HG03521 (cell line): Measurements from ENCODE around the gene ZNF584.
"Not testable (repeated sequence)": the region's sequence is repeated elsewhere in the genome, so short reads cannot be mapped to it uniquely, and the experiment has no call there.

ENCODE experiments used
- ATAC-seq: cut with Tn5 transposase; IDR thresholded peaks from one replicate; pipeline ENCODE4 v1.9.1; 2021; ENCODE audit warnings: mild to moderate bottlenecking, moderate library complexity; ENCODE audit not compliant: unreplicated experiment

ZNF584 gene

DNA sequence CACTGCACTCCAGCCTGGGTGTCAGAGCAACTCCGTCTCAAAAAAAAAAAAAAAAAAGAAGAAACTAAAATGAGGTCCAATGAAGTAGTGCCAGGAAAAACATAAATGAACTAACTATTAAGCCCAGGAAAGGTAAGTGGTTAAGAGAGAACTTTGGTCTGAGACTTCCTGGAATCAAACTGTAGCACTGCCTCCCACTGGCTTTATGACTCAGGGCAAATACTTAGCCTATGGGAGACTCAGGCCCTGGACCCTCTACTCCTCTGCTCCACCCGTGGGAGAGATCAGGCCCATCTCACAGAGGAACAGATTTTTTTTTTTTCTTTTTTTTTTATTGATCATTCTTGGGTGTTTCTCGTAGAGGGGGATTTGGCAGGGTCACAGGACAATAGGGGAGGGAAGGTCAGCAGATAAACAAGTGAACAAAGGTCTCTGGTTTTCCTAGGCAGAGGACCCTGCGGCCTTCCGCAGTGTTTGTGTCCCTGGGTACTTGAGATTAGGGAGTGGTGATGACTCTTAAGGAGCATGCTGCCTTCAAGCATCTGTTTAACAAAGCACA lies 4.5 kb upstream of the ZNF584 start:
- not testable (repeated sequence) for ATAC-seq

DNA sequence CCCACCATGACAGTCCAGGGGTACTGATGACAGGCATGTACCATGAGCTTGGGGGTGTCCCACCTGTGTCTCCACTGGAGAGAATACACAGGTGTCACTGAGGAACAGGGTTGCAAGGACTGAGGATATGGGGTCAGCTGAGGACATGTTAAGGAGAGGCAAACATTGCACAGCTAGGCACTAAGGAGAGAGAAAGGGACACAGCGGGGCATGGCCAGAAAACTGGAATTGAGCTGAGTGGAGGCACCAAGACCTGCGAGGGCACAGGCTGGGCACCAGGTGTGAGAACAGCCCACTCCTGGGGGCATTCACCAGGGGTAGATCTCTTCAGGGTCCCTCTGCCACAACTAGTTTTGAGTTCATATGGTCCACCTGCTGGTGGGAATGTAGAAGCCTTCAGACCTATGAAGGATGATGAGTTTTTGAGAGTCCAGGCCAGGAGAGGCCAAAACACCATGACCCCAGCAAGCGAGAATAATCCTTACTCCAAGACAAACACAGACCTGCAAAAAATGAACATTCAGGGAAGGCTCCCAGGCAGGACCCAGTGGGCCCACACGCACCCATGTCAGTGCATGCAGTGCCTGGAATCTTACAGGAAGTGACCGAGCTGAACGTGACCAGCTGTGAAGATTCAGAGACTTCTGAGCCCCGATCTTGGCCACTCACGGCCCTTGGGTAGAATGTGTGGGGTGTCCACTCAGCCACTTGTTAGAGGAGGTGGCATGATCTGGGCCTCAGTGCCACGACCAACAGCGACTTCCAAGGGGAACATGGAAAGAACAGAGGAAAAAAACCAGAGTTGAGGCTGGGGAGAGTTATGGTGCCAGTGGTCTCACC lies 1.4 kb upstream of the ZNF584 start:
- ATAC-seq, result no peak

GRCh38 chr19:58407658-58408151 lies 744 bp upstream of the ZNF584 start:
- no peak for ATAC-seq

DNA sequence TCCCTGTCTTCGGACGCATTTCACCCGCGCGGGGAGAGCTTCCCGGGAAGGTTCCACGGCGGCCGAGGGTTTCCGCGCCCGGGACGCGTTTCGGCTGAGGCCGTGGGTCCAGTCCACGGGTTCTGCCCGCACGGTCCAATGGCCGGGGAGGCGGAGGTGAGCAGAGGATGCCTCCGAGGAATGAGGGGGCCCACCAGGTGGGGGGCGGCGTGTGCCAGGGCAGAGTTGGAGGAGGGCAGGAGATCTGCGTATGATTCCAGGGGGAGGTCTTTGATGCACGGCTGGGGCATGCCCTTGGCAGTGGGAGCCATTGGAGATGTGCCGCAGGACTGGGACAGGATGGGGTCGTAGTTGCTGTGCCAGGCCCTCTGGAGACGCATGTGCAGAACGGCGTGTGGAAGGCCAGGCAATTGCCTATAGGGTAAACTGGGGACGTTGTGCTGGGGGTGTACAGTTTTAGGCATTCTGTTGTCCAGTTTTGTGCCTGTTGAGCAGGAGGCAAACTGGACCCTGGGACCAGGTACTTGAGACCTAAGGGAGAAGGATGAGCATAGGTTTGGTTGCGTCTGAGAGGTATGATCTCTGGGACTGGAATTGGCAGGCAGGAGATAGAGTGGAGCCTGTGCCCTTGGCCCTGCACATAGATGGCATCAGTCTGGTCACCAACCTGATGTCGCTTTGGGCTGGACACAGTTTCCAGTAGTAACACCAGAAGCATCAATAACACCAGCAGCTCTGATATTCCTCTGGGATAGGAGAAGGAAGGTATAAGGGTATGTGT lies 751 bp downstream of the ZNF584 start:
- ATAC-seq, result no peak

DNA sequence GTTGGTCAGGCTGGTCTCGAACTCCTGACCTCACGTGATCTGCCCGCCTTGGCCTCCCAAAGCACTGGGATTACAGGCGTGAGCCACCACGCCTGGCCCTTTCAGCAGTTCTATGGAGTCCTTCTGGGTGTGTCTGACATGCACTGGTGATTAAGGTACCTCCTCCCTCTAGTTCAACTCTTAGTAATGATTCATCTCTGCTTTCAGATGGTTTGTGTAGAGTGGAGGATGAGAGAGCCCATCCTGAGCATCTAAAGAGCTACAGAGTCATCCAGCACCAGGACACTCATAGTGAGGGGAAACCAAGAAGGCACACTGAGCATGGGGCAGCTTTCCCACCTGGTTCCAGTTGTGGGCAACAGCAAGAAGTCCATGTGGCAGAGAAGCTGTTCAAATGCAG lies 8.2 kb downstream of the ZNF584 start:
- no peak for ATAC-seq

DNA sequence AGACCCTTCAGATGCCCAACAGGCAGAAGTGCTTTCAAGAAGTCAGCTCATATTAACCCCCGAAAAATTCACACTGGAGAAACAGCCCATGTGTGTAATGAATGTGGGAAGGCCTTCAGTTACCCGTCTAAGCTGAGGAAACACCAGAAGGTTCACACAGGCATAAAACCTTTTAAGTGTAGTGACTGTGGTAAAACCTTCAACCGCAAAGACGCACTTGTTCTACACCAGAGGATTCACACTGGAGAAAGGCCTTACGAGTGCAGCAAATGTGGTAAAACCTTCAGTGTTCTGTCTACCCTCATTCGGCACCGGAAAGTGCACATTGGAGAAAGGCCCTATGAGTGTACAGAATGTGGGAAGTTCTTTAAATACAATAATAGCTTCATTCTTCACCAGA lies 8.6 kb downstream of the ZNF584 start:
- ATAC-seq, result no peak

- ATAC-seq, result no peak
Observed at GRCh38 chr19:58428617-58429016, 20.2 kb downstream of the ZNF584 start.

DNA sequence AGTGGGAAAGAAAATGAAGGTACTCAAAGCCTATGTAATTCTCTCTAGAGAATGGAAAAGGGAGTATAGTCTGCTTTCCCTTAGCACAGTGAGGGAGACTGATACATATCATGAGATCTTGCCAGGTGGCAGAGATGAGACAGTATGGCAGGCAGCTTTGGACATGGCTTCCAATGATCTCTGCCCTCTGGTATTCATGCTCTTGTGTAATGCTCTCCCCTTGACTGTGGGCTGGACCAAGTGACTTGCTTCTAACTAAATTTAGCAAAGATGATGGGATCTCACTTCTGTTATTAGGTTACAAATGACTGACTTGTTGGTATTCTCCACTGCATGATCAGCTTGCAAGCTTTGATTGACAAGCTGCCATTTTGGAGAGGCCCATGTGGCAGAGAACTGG lies 21.3 kb downstream of the ZNF584 start:
- no peak for ATAC-seq

DNA sequence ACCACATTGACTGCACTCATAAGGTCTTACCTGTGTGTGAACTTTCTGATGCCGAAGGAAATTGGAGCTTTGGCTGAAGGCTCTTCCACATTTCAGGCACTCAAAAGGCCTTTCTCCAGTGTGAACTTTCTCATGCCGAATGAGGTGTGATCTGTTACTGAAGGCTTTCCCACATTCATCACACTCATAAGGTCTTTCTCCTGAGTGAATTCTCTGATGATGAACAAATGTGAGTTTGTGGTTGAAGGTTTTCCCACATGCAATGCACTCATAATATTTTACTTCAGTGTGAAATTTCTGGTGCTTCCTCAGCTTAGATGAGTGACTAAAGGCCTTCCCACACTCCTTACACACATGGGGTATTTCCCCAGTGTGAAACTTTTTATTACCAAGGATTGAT lies 25.8 kb downstream of the ZNF584 start:
- no peak for ATAC-seq

DNA sequence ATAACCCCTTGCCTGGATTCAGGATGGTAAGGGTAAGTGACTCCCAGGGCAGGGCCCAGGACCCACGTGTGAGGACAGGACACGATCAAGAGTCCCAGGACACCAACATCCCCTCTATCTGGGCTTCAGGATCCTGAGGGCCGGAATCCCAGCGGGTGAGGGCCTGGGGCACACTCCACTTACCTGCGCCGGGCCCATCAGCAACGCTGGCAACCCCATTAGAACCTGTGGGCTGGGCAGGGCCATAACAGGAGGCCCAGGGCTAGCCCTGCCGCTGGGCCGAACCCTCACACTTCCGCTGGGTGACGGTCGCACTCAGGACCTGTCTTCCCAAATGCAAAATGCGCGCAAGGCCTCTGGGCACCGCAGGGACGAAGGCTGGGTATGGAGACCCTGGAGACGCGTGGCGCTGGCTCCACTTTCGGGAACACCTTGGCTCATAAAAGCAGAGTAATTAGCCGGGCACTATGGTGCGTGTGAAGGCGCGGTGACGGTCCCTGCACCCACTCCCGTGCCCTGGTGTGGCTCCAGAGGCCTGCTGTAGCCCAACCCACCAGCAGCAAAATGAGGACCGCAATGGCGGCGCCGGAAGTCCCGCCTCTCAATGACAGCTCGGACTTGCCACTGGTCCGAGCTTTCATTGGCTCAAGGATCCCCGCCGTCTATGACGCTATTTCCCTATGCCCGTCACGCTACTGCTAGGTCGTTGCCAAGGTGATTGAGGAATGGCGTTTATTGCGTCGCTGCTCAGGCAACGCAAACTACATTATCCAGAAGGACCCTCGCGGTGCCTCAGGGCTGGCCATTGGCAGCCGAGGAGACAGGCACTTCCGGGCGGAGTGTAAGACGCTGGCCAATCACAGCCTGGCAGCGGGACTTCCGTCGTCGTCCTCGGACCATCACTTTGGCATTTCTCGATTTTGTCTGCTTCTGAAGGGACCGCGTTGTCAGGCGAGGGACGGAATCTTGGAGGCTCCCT lies 31.4 kb downstream of the ZNF584 start, which contains the start of gene ZNF132:
TSS of gene ZNF132 (minus strand) at position 578 of the 979 bp plus-strand sequence. CDS start at position 246, 332 bp downstream.
- peak; percentile 86 for ATAC-seq

DNA sequence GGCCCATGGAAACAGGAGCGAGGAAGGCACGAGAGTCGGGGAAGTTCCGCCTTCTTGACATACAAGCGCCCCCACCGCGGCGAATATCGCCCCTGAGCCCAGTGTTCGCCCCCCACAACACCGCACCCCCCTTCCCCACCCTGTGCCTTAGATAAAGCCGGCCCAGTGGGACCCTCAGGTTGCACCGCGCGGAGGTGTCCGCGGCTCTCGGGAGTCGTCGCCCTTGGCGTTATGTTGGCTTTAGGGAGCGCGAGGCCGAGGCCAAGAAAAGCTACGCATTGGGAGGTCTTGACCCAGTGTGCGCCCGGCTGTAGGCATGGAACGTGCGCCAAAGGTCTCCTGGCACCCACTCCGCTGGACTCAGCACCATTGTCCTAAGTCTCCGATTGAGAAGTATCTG lies 32.1 kb downstream of the ZNF584 start:
- no peak for ATAC-seq

DNA sequence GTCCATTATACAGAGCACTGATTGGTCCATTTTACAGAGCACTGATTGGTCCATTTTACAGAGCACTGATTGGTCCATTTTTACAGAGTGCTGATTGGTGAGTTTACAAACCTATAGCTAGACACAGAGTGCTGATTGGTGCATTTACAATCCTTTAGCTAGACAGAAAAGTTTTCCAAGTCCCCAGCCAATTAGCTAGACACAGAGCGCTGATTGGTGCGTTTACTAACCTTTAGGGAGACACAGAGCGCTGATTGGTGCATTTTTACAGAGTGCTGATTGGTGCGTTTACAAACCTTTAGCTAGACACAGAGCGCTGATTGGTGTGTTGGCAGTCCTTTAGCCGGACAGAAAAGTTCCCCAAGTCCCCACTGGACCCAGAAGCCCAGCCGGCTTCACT lies 34.5 kb downstream of the ZNF584 start:
- ATAC-seq, result not testable (repeated sequence)

DNA sequence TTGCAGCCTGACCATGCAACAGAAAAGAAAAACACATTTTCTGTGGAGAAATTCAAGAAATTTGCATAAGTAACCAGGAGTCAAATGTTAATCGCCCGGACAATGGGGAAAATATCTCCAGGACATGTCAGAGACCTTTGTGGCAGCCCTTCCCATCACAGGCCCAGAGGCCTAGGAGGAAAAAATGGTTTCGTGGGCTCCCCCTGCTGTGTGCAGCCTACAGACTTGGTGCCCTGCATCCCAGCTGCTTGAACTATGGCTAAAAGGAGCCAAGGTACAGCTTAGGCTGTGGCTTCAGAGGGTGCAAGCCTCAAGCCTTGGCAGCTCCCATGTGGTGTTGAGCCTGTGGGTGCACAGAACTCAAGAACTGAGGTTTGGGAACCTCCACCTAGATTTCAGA lies 40.4 kb downstream of the ZNF584 start:
- not testable (repeated sequence) for ATAC-seq

DNA sequence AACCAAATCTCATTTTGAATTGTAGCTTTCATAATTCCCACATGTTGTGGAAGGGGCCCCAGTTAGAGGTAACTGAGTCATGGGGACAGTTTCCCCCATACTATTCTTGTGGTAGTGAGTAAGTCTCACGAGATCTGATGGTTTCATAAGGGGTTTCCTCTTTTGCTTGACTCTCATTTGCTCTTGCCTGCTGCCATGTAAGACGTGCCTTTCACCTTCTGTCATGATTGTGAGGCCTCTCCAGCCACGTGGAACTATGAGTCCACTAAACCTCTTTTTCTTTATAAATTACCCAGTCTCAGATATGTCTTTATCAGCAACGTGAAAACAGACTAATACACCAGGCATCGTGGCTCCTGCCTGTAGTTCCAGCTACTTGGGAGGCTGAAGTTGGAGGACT lies 41.5 kb downstream of the ZNF584 start:
- not testable (repeated sequence) for ATAC-seq

DNA sequence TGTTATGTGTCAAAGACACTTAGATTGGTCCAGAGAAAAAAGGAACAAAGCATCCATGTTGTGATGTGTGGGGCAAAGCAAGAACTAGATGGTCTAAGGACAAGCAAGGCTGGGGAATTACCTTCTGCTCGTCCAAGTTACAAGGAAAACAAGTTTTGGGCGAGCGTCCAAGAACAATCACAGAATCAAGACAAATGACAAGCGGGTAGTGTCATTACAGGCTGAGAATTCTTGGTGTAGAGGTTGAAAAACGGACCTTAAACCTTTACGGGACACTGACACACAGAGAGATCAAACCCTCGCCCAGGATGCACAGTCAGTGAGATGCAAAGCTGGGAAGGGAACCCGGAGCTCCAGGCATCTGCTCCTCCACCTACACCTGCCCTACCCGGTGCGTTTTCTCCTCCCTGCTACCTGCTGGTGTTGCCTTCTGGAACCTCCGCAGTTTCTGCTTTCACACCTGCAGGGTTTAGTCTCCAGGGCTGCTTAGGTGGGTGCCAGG lies 42.5 kb downstream of the ZNF584 start:
- ATAC-seq, result no peak

GRCh38 chr19:58451358-58452101 lies 43.1 kb downstream of the ZNF584 start, which contains the start of gene ZNF324B:
Gene ZNF324B (plus strand): TSS chr19:58451622. CDS start chr19:58453702, 2,080 bp downstream.
- ATAC-seq, result peak; percentile 93

GRCh38 chr19:58453743-58454142 lies 45.3 kb downstream of the ZNF584 start:
- no peak for ATAC-seq

GRCh38 chr19:58455306-58455705 lies 46.9 kb downstream of the ZNF584 start:
- ATAC-seq, result no peak

DNA sequence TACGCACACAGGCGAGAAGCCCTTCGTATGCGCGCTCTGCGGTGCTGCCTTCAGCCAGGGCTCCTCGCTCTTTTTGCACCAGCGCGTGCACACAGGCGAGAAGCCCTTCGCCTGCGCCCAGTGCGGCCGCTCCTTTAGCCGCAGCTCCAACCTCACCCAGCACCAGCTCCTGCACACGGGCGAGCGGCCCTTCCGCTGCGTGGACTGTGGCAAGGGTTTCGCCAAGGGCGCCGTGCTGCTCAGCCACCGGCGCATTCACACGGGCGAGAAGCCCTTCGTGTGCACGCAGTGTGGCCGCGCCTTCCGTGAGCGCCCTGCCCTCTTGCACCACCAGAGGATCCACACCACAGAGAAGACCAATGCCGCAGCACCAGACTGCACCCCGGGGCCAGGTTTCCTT lies 47.7 kb downstream of the ZNF584 start:
- no peak for ATAC-seq
